Stimulated activated memory B cell treated with anti-CD40 and anti-IgM and Interleukin-4, amounts not matched to agents 10 μg/mL and 1 μg/mL and 100 μg/mL, for 72 hours (primary cell): ENCODE measurements around the gene CLIC4.
"Not testable (repeated sequence)": the region's sequence is repeated elsewhere in the genome, so short reads cannot be mapped to it uniquely, and the experiment has no call there.

ENCODE experiments used
- ATAC-seq: fragments of 150-1000 bp; cut with Tn5 transposase; 2 replicates; pipeline ENCODE4 v1.10.0; 2021
- H3K27ac Mint-ChIP-seq: one replicate; pipeline ENCODE4 v1.8.0; 2022; ENCODE audit warnings: mild to moderate bottlenecking, mixed read lengths
- H3K27me3 Mint-ChIP-seq: one replicate; pipeline ENCODE4 v1.8.0; 2022; ENCODE audit warnings: mixed read lengths
- H3K36me3 Mint-ChIP-seq: one replicate; pipeline ENCODE4 v1.8.0; 2022; ENCODE audit warnings: mixed read lengths
- H3K4me1 Mint-ChIP-seq: one replicate; pipeline ENCODE4 v1.8.0; 2022; ENCODE audit warnings: mixed read lengths
- H3K4me3 Mint-ChIP-seq: one replicate; pipeline ENCODE4 v1.8.0; 2022; ENCODE audit warnings: mild to moderate bottlenecking, moderate library complexity, mixed read lengths
- H3K9me3 Mint-ChIP-seq: one replicate; pipeline ENCODE4 v1.8.0; 2022; ENCODE audit warnings: mixed read lengths

The CLIC4 gene

DNA sequence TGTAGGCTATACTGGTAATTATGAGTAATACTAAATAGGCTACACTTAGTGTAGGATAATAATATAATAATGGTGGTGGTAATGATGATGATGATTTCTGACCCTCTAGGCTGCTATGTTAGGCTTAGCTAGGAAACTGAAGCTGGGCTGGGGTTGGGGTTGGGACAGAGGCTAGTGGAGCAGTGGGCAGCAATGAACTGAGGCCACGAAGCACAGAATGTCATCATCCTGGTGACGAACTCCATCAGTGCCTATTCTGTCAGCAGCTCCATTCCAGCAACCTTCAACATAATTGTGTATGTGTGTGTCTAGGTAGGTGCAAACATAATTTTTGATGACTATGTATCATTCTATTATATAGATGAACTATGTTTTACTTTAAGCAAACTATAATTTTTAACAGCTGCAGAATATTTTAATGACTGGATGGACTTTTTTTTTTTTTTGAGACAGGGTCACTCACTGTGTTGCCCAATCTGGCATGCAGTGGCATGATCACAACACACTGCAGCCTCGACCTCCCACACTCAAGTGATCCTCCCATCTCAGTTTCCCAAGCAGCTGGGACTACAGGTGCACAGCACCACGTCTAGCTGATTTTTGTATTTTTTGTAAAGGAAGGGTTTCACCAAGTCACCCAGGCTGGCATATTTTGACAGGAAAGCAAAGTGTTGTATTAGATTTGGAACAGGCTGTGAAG lies 12.9 kb upstream of the CLIC4 start:
- Mint-ChIP-seq H3K27me3 (no peaks in the 10 kb centered on the region), H3K4me1 (peaks cover 49% of the 10 kb centered on the region), H3K36me3 (no peaks in the 10 kb centered on the region), H3K4me3 (no peak overlapping the region), H3K9me3 (no peaks in the 10 kb centered on the region), H3K27ac (peak overlapping the region; percentile 94)
- no peak for ATAC-seq

- H3K4me1 Mint-ChIP-seq, result peaks cover 44% of the 10 kb centered on the region
Observed at GRCh38 chr1:24733342-24733741, 11.9 kb upstream of the CLIC4 start.

DNA sequence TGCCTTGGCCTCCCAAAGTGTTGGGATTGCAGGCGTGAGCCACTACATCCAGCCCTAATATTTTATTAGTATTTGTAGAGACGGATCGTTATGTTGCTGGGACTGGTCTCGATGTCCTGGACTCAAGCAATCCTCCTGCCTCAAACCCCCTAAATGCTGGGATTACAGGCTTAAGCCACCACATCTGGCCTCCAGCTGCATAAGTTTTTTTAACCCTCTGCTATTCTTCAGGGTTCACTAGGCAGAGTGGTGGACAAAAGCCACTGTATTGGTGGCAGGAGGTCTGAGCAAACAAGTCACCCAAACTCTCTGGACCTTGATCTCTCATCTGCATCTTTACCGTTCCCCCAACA lies 10.1 kb upstream of the CLIC4 start:
- H3K27me3 Mint-ChIP-seq, result no peaks in the 10 kb centered on the region
- peak overlapping the region; percentile 64 for H3K27ac Mint-ChIP-seq
- no peak for ATAC-seq
- H3K4me3 Mint-ChIP-seq, result no peak overlapping the region
- H3K36me3 Mint-ChIP-seq, result no peaks in the 10 kb centered on the region
- H3K4me1 Mint-ChIP-seq, result peaks cover 36% of the 10 kb centered on the region
- H3K9me3 Mint-ChIP-seq, result no peaks in the 10 kb centered on the region

More at GRCh38 chr1:24733342-24733741, 11.9 kb upstream of the CLIC4 start:
- H3K36me3 Mint-ChIP-seq, H3K27me3 Mint-ChIP-seq, H3K9me3 Mint-ChIP-seq: not testable (repeated sequence)
- H3K4me3 Mint-ChIP-seq, result peak overlapping the region; percentile 56
- peak; percentile 94 for ATAC-seq
- peak overlapping the region; percentile 94 for H3K27ac Mint-ChIP-seq

DNA sequence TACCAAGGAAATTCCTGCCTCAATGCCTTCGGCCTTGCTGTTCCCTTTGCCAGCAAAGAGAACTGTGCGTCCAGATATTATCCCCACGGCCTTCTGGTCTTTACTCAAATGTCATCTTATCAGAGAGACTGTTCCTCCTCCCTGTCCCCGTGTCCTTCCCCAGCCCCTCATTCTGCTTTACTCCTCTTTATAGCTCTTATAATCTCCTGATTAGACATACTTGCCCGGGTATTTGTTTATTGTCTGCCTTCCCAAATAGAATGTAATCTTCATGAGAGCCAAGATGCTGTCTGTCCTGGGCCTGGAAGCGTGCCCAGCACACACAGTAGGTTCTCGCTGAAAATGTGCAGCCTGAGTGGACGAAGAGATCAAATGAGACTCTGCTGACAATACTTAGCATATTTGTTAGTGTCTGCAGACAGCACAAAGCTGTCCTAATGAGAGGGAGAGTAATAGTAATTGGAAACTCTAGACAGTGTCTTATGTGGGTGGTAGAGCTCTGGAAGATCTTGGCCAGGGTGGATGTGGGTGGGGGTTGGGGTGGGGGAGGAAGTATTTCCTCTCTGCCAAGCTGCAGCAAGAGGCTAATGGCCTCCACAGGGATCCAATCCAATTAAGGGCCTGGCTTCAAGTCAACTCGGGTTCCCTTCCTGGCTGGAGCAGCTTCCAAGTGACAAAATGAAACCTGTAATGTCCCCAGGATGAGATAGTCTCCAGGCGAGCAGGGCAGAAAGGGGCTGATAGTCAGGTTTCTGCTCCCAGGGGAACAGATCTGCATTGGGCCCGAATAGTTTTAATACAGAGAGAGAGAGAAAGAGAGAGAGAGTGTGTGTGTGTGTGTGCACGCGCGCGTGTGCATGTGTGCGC lies 9.5 kb upstream of the CLIC4 start:
- peaks cover 36% of the 10 kb centered on the region for H3K4me1 Mint-ChIP-seq
- ATAC-seq, result no peak
- no peak overlapping the region for H3K4me3 Mint-ChIP-seq
- no peaks in the 10 kb centered on the region for H3K36me3 Mint-ChIP-seq
- H3K27me3 Mint-ChIP-seq, result no peaks in the 10 kb centered on the region
- peak overlapping the region; percentile 64 for H3K27ac Mint-ChIP-seq
- no peaks in the 10 kb centered on the region for H3K9me3 Mint-ChIP-seq

- Mint-ChIP-seq H3K27me3 (no peaks in the 10 kb centered on the region), H3K4me1 (peaks cover 48% of the 10 kb centered on the region), H3K27ac (no peak overlapping the region), H3K9me3 (no peaks in the 10 kb centered on the region), H3K36me3 (no peaks in the 10 kb centered on the region), H3K4me3 (no peak overlapping the region)
- ATAC-seq, result peak; percentile 22
Observed at GRCh38 chr1:24737368-24738117, 7.7 kb upstream of the CLIC4 start.

DNA sequence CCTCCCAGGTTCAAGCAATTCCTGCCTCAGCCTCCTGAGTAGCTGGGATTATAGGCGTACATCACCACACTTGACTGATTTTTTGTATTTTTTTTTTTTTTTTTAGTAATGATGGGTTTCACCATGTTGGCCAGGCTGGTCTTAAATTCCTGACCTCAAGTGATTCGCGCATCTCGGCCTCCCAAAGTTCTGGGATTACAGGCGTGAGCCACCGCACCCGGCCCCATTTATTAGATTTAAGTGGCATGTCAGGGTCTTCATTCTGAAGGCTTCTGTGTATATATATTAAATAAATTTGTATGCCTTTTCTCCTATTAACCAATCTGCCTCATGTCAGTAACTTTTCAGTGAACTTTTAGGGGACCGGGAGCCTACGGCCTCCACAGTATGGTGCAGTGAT lies 6.0 kb upstream of the CLIC4 start:
- ATAC-seq, result no peak
- peaks cover 55% of the 10 kb centered on the region for H3K4me1 Mint-ChIP-seq
- no peaks in the 10 kb centered on the region for H3K27me3 Mint-ChIP-seq
- H3K4me3 Mint-ChIP-seq, result no peak overlapping the region
- no peaks in the 10 kb centered on the region for H3K9me3 Mint-ChIP-seq
- no peaks in the 10 kb centered on the region for H3K36me3 Mint-ChIP-seq
- no peak overlapping the region for H3K27ac Mint-ChIP-seq

GRCh38 chr1:24742090-24742938 lies 2.9 kb upstream of the CLIC4 start:
- no peaks in the 10 kb centered on the region for H3K36me3 Mint-ChIP-seq
- no peaks in the 10 kb centered on the region for H3K27me3 Mint-ChIP-seq
- H3K27ac Mint-ChIP-seq, result peak overlapping the region; percentile 55
- H3K4me1 Mint-ChIP-seq, result peaks cover 49% of the 10 kb centered on the region
- H3K9me3 Mint-ChIP-seq, result no peaks in the 10 kb centered on the region
- no peak overlapping the region for H3K4me3 Mint-ChIP-seq
- ATAC-seq, result peak; percentile 0

- peak; percentile 1 for ATAC-seq
- H3K27me3 Mint-ChIP-seq, result no peaks in the 10 kb centered on the region
- peaks cover 60% of the 10 kb centered on the region for H3K4me1 Mint-ChIP-seq
- peak overlapping the region; percentile 70 for H3K4me3 Mint-ChIP-seq
- peak overlapping the region; percentile 55 for H3K27ac Mint-ChIP-seq
- no peaks in the 10 kb centered on the region for H3K36me3 Mint-ChIP-seq
- H3K9me3 Mint-ChIP-seq, result no peaks in the 10 kb centered on the region
Observed at GRCh38 chr1:24743404-24744211, 1.6 kb upstream of the CLIC4 start.

DNA sequence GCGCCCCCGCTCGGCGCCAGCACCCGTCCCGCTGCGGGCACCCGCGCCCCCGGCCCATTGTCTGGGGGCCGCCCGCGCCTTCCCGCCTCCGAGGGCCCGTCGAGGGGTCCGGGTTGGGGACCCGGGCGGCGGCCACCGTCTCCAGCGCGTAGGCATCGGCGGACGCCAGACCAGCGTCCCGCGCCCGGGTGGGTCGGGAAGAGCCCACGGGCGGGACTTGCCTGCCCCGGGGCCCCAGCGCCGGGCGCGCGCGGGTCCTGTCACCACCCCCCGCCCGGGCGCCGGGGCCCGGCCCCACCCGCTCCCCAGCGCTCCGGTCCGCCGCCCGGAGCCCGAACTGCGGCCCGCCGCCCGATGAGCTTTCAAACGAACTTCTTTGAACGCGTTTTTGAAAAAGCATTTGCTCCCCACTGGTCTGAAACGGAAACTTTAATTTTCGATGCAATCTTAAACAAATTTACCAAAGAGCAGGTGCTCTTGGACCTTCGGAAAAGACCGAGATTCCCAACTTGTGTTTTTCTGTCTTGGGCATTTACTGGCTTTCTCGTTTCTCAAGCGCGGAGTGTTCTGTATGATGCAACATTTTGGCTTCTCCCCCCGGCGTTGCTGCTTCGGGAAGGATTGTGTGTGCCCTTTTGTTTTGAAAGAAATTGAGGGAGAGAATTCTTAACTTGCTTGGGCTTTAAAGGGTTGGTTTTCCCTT lies 615 bp downstream of the CLIC4 start:
- H3K4me1 Mint-ChIP-seq, result peaks cover 81% of the 10 kb centered on the region

GRCh38 chr1:24748191-24749121 lies 3.2 kb downstream of the CLIC4 start:
- Mint-ChIP-seq H3K9me3 (no peaks in the 10 kb centered on the region), H3K27me3 (no peaks in the 10 kb centered on the region), H3K27ac (peak overlapping the region; percentile 95), H3K36me3 (no peaks in the 10 kb centered on the region), H3K4me1 (peaks cover 78% of the 10 kb centered on the region), H3K4me3 (peak overlapping the region; percentile 90)
- peak; percentile 54 for ATAC-seq

More for the DNA sequence above, 615 bp downstream of the CLIC4 start:
- peak overlapping the region; percentile 95 for H3K27ac Mint-ChIP-seq
- peak overlapping the region; percentile 90 for H3K4me3 Mint-ChIP-seq
- no peaks in the 10 kb centered on the region for H3K9me3 Mint-ChIP-seq
- H3K36me3 Mint-ChIP-seq, result no peaks in the 10 kb centered on the region
- peak; percentile 17 for ATAC-seq
- no peaks in the 10 kb centered on the region for H3K27me3 Mint-ChIP-seq

DNA sequence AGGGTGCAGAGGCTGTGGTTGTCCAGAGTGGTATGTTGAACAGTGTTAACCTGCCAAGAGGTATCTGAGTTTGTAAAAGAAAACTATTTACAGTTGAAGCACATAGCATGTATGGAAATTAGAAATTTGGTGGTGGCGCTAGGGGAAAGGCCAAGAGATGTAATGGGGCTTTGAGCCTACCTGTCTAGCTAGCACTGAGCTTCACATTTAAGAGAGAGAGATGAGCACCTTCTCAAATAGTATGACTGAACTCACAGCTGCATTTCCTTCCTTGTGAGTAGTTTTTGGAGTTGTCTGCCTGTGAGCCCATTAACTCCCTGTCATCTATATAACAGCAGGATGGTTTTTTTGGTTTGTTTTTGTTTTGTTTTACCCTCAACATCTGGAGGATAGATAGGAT lies 4.0 kb downstream of the CLIC4 start:
- H3K4me1 Mint-ChIP-seq, result peaks cover 77% of the 10 kb centered on the region
- H3K9me3 Mint-ChIP-seq, result no peaks in the 10 kb centered on the region
- H3K27ac Mint-ChIP-seq, result peak overlapping the region; percentile 95
- H3K27me3 Mint-ChIP-seq, result no peaks in the 10 kb centered on the region
- ATAC-seq, result peak; percentile 0
- peak overlapping the region; percentile 90 for H3K4me3 Mint-ChIP-seq
- H3K36me3 Mint-ChIP-seq, result no peaks in the 10 kb centered on the region

GRCh38 chr1:24749886-24750285 lies 4.6 kb downstream of the CLIC4 start:
- no peaks in the 10 kb centered on the region for H3K9me3 Mint-ChIP-seq
- H3K4me1 Mint-ChIP-seq, result peaks cover 75% of the 10 kb centered on the region
- H3K36me3 Mint-ChIP-seq, result no peaks in the 10 kb centered on the region
- no peak for ATAC-seq
- no peak overlapping the region for H3K4me3 Mint-ChIP-seq
- peak overlapping the region; percentile 95 for H3K27ac Mint-ChIP-seq
- no peaks in the 10 kb centered on the region for H3K27me3 Mint-ChIP-seq

- peaks cover 70% of the 10 kb centered on the region for H3K4me1 Mint-ChIP-seq
- no peak for ATAC-seq
Observed at GRCh38 chr1:24751833-24752232, 6.6 kb downstream of the CLIC4 start.

More at GRCh38 chr1:24751833-24752232, 6.6 kb downstream of the CLIC4 start:
- no peak overlapping the region for H3K27ac Mint-ChIP-seq
- no peak overlapping the region for H3K4me3 Mint-ChIP-seq
- no peaks in the 10 kb centered on the region for H3K9me3 Mint-ChIP-seq
- no peaks in the 10 kb centered on the region for H3K36me3 Mint-ChIP-seq
- H3K27me3 Mint-ChIP-seq, result no peaks in the 10 kb centered on the region
